ENCODE data around the gene HOXD11.

HOXD11 gene

GRCh38 chr2:176109192-176109901 is 2.3 kb downstream of the HOXD11 start:
- no peak for DNase-seq

GRCh38 chr2:176109946-176110345 is 2.9 kb downstream of the HOXD11 start:
- no peak for DNase-seq

GRCh38 chr2:176110415-176111308 is 3.6 kb downstream of the HOXD11 start:
- DNase-seq, result no peak

GRCh38 chr2:176111309-176111663 is 4.2 kb downstream of the HOXD11 start:
- DNase-seq, result no peak

GRCh38 chr2:176111846-176112374 is 4.8 kb downstream of the HOXD11 start:
- DNase-seq, result no peak

- DNase-seq, result no peak
These were observed 5.6 kb downstream of the HOXD11 start for GRCh38 chr2:176112375-176113302.

- DNase-seq, result no peak
These were observed 7.2 kb downstream of the HOXD11 start for GRCh38 chr2:176114120-176114929.

- DNase-seq, result no peak
These were observed 8.0 kb downstream of the HOXD11 start for GRCh38 chr2:176114930-176115625.

GRCh38 chr2:176115883-176116813 is 9.1 kb downstream of the HOXD11 start, which contains the start of gene HOXD10:
Gene HOXD10 (plus strand): TSS chr2:176116778. CDS start chr2:176116834, 56 bp downstream.
- no peak for DNase-seq

GRCh38 chr2:176117162-176117822 is 10.2 kb downstream of the HOXD11 start:
- DNase-seq, result no peak

GRCh38 chr2:176117823-176118371 is 10.8 kb downstream of the HOXD11 start:
- no peak for DNase-seq

GRCh38 chr2:176118601-176119339 is 11.7 kb downstream of the HOXD11 start:
- DNase-seq, result no peak

- no peak for DNase-seq
These were observed 13.5 kb downstream of the HOXD11 start for GRCh38 chr2:176120364-176121189.

- DNase-seq, result no peak
These were observed 14.3 kb downstream of the HOXD11 start for GRCh38 chr2:176121190-176122051.

GRCh38 chr2:176122052-176122682 is 15.1 kb downstream of the HOXD11 start:
- no peak for DNase-seq
